H1 (cell line): Measurements from ENCODE around the gene NF1. TPM values are rescaled to one million over a fixed set of nuclear protein-coding genes. Genes with fewer than 3 reads are reported as not detected.

Experiments used
- CTCF ChIA-PET: fragments of 300-600 bp; sonication (Branson Sonifier 250); formaldehyde crosslinking; loops from one replicate; lab custom pipeline; 2021; ENCODE audit not compliant: partially characterized antibody; lab: Charles Lee
- POLR2A ChIA-PET: fragments of 300-600 bp; sonication (Branson Sonifier 250); formaldehyde crosslinking; loops from one replicate; lab custom pipeline; 2021; ENCODE audit warnings: inconsistent platforms; ENCODE audit not compliant: partially characterized antibody; lab: Charles Lee
- DNase-seq, 2 experiments: peaks; one replicate each; pipeline versions ENCODE4 v3.0.0 to v3.0.0-alpha.2; 2010 to 2022; ENCODE audit warnings: low spot score in 2 of 2, low read depth in 1 of 2, mixed read lengths in 1 of 2
- FAIRE-seq: peaks from 2 replicates; lab custom pipeline; 2011; peaks lifted over from hg19 to GRCh38; lab: Jason Lieb, UNC
- H2AFZ ChIP-seq: 2 replicates; pipeline ENCODE4 v1.8.1; 2012; ENCODE audit warnings: low read length, inconsistent platforms
- H2AK5ac ChIP-seq: 2 replicates; pipeline ENCODE4 v1.6.1; 2013; ENCODE audit warnings: low read depth, low read length
- H2BK120ac ChIP-seq: replicated peaks from 2 replicates; pipeline ENCODE3; 2013; ENCODE audit warnings: low read depth, low read length, inconsistent platforms
- H2BK12ac ChIP-seq: 2 replicates; pipeline ENCODE4 v1.6.1; 2013; ENCODE audit warnings: low read depth, low read length
- H2BK15ac ChIP-seq: 2 replicates; pipeline ENCODE4 v1.6.1; 2013; ENCODE audit warnings: low read length
- H2BK20ac ChIP-seq: 2 replicates; pipeline ENCODE4 v1.6.1; 2013; ENCODE audit warnings: low read length
- H2BK5ac ChIP-seq: 2 replicates; pipeline ENCODE4 v1.6.1; 2013; ENCODE audit warnings: low read depth, low read length
- H3K14ac ChIP-seq: 2 replicates; pipeline ENCODE4 v1.6.1; 2013; ENCODE audit warnings: inconsistent platforms; ENCODE audit not compliant: insufficient read length
- H3K18ac ChIP-seq: 2 replicates; pipeline ENCODE4 v1.6.1; 2013; ENCODE audit warnings: low read length; ENCODE audit errors: extremely low read depth
- H3K23ac ChIP-seq: 2 replicates; pipeline ENCODE4 v1.6.1; 2013; ENCODE audit warnings: inconsistent platforms; ENCODE audit not compliant: insufficient read length
- H3K23me2 ChIP-seq: 2 replicates; pipeline ENCODE4 v1.6.1; 2013; ENCODE audit warnings: low read depth, low read length
- H3K27ac ChIP-seq: 2 replicates; pipeline ENCODE4 v1.6.1; 2011; ENCODE audit warnings: low read depth, low read length, inconsistent platforms
- H3K27me3 ChIP-seq, 4 experiments: replicated peaks in 1 of 4; 1 replicate in 1 of 4; 2 replicates in 3 of 4; pipeline versions ENCODE4 v1.6.1 to v1.8.1; 2011 to 2013; ENCODE audit warnings: low read length in 3 of 4, mild to moderate bottlenecking in 3 of 4, inconsistent platforms in 2 of 4, mixed read lengths in 2 of 4, moderate library complexity in 1 of 4; ENCODE audit not compliant: control insufficient read depth in 3 of 4, insufficient read depth in 3 of 4; ENCODE audit errors: extremely low read depth in 1 of 4
- H3K36me3 ChIP-seq, 4 experiments: 2 replicates each; pipeline versions ENCODE4 v1.6.1 to v1.8.1; 2011 to 2013; ENCODE audit warnings: mild to moderate bottlenecking in 4 of 4, low read length in 3 of 4, moderate library complexity in 2 of 4, control low read depth in 1 of 4, inconsistent platforms in 1 of 4; ENCODE audit not compliant: insufficient read depth in 4 of 4, control insufficient read depth in 2 of 4
- H3K4ac ChIP-seq: replicated peaks from 2 replicates; pipeline ENCODE3; 2013; ENCODE audit warnings: low read length, low read depth, mixed read lengths, inconsistent platforms; ENCODE audit not compliant: insufficient read length
- H3K4me1 ChIP-seq, 4 experiments: replicated peaks in 1 of 4; 1 replicate in 1 of 4; 2 replicates in 3 of 4; pipeline versions ENCODE4 v1.6.1 to v1.8.1; 2011 to 2013; ENCODE audit warnings: low read length in 3 of 4, inconsistent platforms in 2 of 4, mixed read lengths in 1 of 4; ENCODE audit not compliant: insufficient read depth in 4 of 4, control insufficient read depth in 3 of 4
- H3K4me2 ChIP-seq, 2 experiments: 2 replicates each; pipeline versions ENCODE4 v1.6.1 to v1.8.1; 2011 to 2013; ENCODE audit warnings: low read depth in 2 of 2, low read length in 2 of 2, control low read depth in 1 of 2, inconsistent platforms in 1 of 2, mild to moderate bottlenecking in 1 of 2; ENCODE audit not compliant: insufficient read depth in 1 of 2
- H3K4me3 ChIP-seq, 4 experiments: fragments of 200-600, 300-600 bp in 1 of 4; sonication (generic), shearing (Covaris generic), sonication (Bioruptor Twin) in 1 of 4; 2 replicates each; pipeline versions ENCODE4 v1.5.1 to v1.8.1; 2011 to 2016; ENCODE audit warnings: low read length in 4 of 4, low read depth in 3 of 4, control low read depth in 2 of 4, inconsistent platforms in 2 of 4, mild to moderate bottlenecking in 2 of 4, mixed read lengths in 1 of 4, moderate library complexity in 1 of 4; ENCODE audit not compliant: insufficient read depth in 2 of 4; ENCODE audit errors: extremely low read depth in 1 of 4
- H3K56ac ChIP-seq: replicated peaks from 2 replicates; pipeline ENCODE3; 2013; ENCODE audit warnings: low read depth, mild to moderate bottlenecking, mixed read lengths, low read length, inconsistent platforms; ENCODE audit not compliant: insufficient read length
- H3K79me1 ChIP-seq: 2 replicates; pipeline ENCODE4 v1.6.1; 2013; ENCODE audit warnings: low read depth, low read length, control low read depth
- H3K79me2 ChIP-seq, 2 experiments: 2 replicates each; pipeline versions ENCODE4 v1.6.1 to v1.8.1; 2012 to 2013; ENCODE audit warnings: low read length in 2 of 2, mild to moderate bottlenecking in 2 of 2, inconsistent platforms in 1 of 2; ENCODE audit not compliant: insufficient read depth in 2 of 2, control insufficient read depth in 1 of 2
- H3K9ac ChIP-seq, 4 experiments: replicated peaks in 1 of 4; 1 replicate in 1 of 4; 2 replicates in 3 of 4; pipeline versions ENCODE4 v1.6.1 to v1.8.1; 2011 to 2013; ENCODE audit warnings: low read depth in 3 of 4, low read length in 3 of 4, control low read depth in 2 of 4, mild to moderate bottlenecking in 2 of 4, moderate library complexity in 2 of 4, inconsistent platforms in 1 of 4; ENCODE audit errors: extremely low read depth in 1 of 4
- H3K9me3 ChIP-seq, 2 experiments: 2 replicates each; pipeline versions ENCODE4 v1.6.1 to v1.8.1; 2012 to 2013; ENCODE audit warnings: mild to moderate bottlenecking in 2 of 2, moderate library complexity in 2 of 2, control low read depth in 1 of 2, inconsistent platforms in 1 of 2, low read depth in 1 of 2, low read length in 1 of 2, mixed read lengths in 1 of 2; ENCODE audit not compliant: insufficient read depth in 2 of 2
- H4K20me1 ChIP-seq, 2 experiments: replicated peaks in 1 of 2; 2 replicates each; pipeline versions ENCODE3 to v1.8.1; 2011 to 2013; ENCODE audit warnings: inconsistent platforms in 2 of 2, low read length in 2 of 2, mild to moderate bottlenecking in 1 of 2; ENCODE audit not compliant: insufficient read depth in 2 of 2, control insufficient read depth in 1 of 2
- H4K5ac ChIP-seq: 2 replicates; pipeline ENCODE4 v1.6.1; 2013; ENCODE audit warnings: low read length, low read depth, mixed read lengths, inconsistent platforms; ENCODE audit not compliant: insufficient read length
- H4K8ac ChIP-seq: 2 replicates; pipeline ENCODE4 v1.8.0; 2013; ENCODE audit warnings: mild to moderate bottlenecking, moderate library complexity, low read length, inconsistent platforms; ENCODE audit not compliant: insufficient read depth; ENCODE audit errors: extremely low read depth
- H4K91ac ChIP-seq: replicated peaks from 2 replicates; pipeline ENCODE3; 2013; ENCODE audit warnings: low read length, mixed read lengths, inconsistent platforms; ENCODE audit not compliant: insufficient read length
- GTF2F1 ChIP-seq: IDR thresholded peaks from 2 replicates; pipeline ENCODE4 v1.6.1; 2012; ENCODE audit warnings: low read depth, low read length, improper control_type of control experiment, borderline replicate concordance
- YY1 ChIP-seq: IDR thresholded peaks from 2 replicates; pipeline ENCODE4 v1.6.1; 2011; ENCODE audit warnings: low read depth, mild to moderate bottlenecking, low read length
- WGBS, 2 experiments: shearing (Covaris generic) in 1 of 2; methylation state at CpG; one replicate each; pipeline versions ENCODE4 v1.1.6 to v1.1.7; 2013 to 2015; ENCODE audit warnings: low lambda C conversion rate in 2 of 2, mixed read lengths in 2 of 2, inconsistent platforms in 1 of 2, low coverage in 1 of 2, missing lambda C conversion rate in 1 of 2; ENCODE audit not compliant: insufficient replicate concordance in 2 of 2, insufficient coverage in 1 of 2, insufficient read length in 1 of 2; ENCODE audit errors: extremely low coverage in 1 of 2, missing lambda C conversion rate in 1 of 2; 5-methylcytosine and 5-hydroxymethylcytosine counted together
- polyA plus RNA-seq, 7 experiments: library from polyadenylated mRNA; depleted of rRNA in 3 of 7; stranded (reverse) in 5 of 7; unstranded in 2 of 7; fragments of >200 nt in 5 of 7; fragments of 200-250 nt in 2 of 7; gene quantifications; 1 replicate in 5 of 7; 2 replicates in 1 of 7; 4 replicates in 1 of 7; pipeline versions ENCODE4 v1.2.1 to v1.2.3, GENCODE V29; 2011 to 2013; ENCODE audit warnings: missing spikeins in 2 of 7, mixed read lengths in 2 of 7
- total RNA-seq: library from RNA; stranded (reverse); fragmentation: NEBNext Ultra II Directional; extraction: Animal tissue kit (Norgen Biotek cat#: 25700); gene quantifications from 2 replicates; pipeline ENCODE4 v1.2.1, GENCODE V29; 2021

Gene NF1
- total and polyA plus RNA-seq, 2 of the 8 experiments (the other 6 are each of a cell fraction or from before 2014, with no cell fraction given), result 19.3 to 29.6 TPM

DNA sequence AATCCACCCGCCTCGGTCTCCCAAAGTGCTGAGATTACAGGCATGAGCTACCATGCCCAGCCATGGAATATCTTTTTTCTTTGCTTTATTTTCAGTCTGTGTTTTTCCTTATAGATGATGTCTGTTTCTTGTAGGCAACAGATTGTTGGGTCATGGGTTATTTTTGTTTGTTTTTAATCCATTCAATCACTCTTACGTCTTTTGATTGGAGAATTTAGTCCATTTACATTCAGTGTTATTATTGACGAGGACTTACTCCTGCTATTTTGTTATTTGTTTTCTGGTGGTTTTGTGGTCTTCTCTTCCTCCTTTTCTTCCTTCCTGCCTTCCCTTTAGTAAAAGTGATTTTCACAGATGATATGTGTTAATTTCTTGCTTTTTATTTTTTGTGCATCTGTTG, 146.3 kb downstream of the NF1 start:
- H3K56ac ChIP-seq, result no peak overlapping the region
- no peak overlapping the region for H3K4ac ChIP-seq
- no peak overlapping the region for H2AK5ac ChIP-seq
- no peaks in the 10 kb centered on the region for H3K27me3 ChIP-seq
- peaks cover 0 to 2% of the 10 kb centered on the region in 2 experiments for H4K20me1 ChIP-seq
- no peak overlapping the region for H2BK5ac ChIP-seq
- no peak overlapping the region for H4K8ac ChIP-seq
- no peak overlapping the region for H4K5ac ChIP-seq
- peaks cover 0 to 7% (median 3%) of the 10 kb centered on the region in 4 experiments; a peak in 3 of 7 replicates for H3K4me1 ChIP-seq
- POLR2A ChIA-PET, result no interaction called here
- no peak overlapping the region for H3K27ac ChIP-seq
- DNase-seq (no peak), FAIRE-seq (no peak)
- H3K79me2 ChIP-seq, result no peaks in the 10 kb centered on the region
- no peak overlapping the region for H3K23ac ChIP-seq
- CTCF ChIA-PET, result no interaction called here
- no peaks in the 10 kb centered on the region for H3K9me3 ChIP-seq
- no peak overlapping the region for H3K14ac ChIP-seq
- no peak overlapping the region for H2BK20ac ChIP-seq
- H3K9ac ChIP-seq, result no peak overlapping the region
- no peak overlapping the region for H3K4me2 ChIP-seq
- no peak overlapping the region for H2AFZ ChIP-seq
- no peak overlapping the region for H4K91ac ChIP-seq
- no peaks in the 10 kb centered on the region for H3K23me2 ChIP-seq
- no peak overlapping the region for H2BK12ac ChIP-seq
- no peak overlapping the region for H2BK15ac ChIP-seq
- peaks cover 0 to 18% (median 8%) of the 10 kb centered on the region in 4 experiments; a peak in 6 of 8 replicates for H3K36me3 ChIP-seq
- no peak overlapping the region for H3K4me3 ChIP-seq
- no peaks in the 10 kb centered on the region for H3K79me1 ChIP-seq
- no peak overlapping the region for H2BK120ac ChIP-seq
- H3K18ac ChIP-seq, result no peak overlapping the region
- WGBS, 2 experiments, result 97% methylated on average over 4 of the region's 4 CpGs; no CpG with 5 or more reads in 1 of the 2 experiments
- TF ChIP-seq GTF2F1 (no peak), YY1 (no peak)
